CD4-positive, alpha-beta T cell treated with Interleukin-15 for 4 hours (primary cell): ENCODE results near the gene PDZD11.
"Not testable (repeated sequence)": the region's sequence is repeated elsewhere in the genome, so short reads cannot be mapped to it uniquely, and the experiment has no call there.

Experiments
- DNase-seq: peaks from one replicate; pipeline ENCODE4 v3.0.0-alpha.2; 2020; ENCODE audit warnings: low spot score

Gene PDZD11, protein sequence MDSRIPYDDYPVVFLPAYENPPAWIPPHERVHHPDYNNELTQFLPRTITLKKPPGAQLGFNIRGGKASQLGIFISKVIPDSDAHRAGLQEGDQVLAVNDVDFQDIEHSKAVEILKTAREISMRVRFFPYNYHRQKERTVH

GRCh38 chrX:70289793-70290770 is at the start of gene PDZD11, which contains the start of gene KIF4A:
Gene PDZD11 (minus strand): TSS chrX:70289927. CDS start chrX:70289341, 586 bp downstream.
Gene KIF4A (plus strand): TSS chrX:70290104. CDS start chrX:70290459, 355 bp downstream.
- peak; percentile 77 for DNase-seq

DNA sequence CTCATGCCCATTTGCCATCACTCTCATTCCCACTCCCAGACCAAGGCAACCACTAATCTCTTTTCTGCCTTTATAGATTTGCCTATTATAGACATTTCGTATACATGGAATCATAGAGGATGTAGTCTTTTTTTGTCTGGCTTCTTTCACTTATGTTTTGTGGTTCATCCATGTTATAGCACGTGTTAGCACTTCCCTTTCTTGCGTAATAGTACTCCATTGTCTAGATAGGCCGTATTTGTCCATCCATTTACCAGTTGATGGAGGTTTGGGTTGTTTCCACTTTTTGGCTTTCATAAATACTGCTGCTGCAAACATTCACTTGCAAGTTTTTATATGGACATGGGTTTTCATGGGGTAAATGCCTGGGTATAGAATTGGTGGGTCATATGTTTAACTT is 48.6 kb upstream of the PDZD11 start:
- DNase-seq = no peak

GRCh38 chrX:70336767-70337166 is 47.0 kb upstream of the PDZD11 start:
- DNase-seq = no peak

DNA sequence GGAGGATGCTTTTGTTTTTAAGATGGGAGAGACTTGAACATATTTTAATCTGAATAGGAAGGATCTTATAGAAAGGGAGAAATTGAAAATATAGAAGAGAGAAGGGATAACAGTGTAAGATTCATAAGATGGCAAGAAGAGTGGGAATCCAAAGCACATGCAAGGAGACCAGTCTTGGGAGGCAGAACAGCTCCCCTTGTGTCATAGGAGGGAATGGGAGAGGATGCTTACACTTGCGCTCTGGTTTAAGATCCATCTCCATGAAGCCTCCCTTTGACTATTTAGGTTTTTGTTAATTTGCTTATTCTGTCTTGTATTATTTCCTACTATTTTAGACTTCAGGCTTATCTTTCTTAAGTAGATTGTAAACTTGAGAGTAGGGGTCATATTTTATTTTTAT is 42.9 kb upstream of the PDZD11 start:
- DNase-seq = no peak

DNA sequence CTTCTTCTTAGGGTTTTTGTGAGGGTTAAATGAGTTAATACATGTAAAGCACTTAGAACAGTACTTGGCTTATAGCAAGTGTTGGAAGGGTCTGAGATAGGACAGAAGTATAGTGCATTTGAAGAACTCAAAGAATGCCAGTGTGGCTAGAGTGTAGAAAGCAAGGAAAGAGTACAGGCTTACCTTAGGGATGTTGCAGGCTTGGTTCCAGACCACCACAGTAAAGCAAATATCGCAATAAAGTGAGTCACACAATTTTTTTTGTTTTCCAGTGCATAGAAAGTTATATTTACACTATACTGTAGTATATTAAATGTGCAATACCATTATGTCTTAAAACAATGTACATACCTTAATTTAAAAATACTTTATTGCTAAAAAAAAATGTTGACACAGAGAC is 41.4 kb upstream of the PDZD11 start:
- DNase-seq = no peak

GRCh38 chrX:70324326-70324725 is 34.6 kb upstream of the PDZD11 start:
- DNase-seq = no peak

DNA sequence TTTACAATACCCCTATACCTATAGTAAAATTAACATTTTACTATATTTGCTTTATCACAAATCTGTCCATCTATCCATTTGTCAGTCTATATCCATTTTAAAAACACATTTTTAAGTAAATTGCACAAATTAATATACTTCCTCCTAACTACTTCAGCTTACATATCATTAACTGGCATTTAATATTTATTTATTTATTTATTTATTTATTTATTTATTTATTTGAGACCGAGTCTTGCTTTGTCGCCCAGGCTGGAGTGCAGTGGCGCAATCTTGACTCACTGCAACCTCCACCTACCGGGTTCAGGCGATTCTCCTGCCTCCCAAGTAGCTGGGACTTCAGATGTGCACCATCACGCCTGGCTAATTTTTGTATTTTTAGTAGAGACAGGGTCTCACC is 33.9 kb upstream of the PDZD11 start:
- not testable (repeated sequence) for DNase-seq

DNA sequence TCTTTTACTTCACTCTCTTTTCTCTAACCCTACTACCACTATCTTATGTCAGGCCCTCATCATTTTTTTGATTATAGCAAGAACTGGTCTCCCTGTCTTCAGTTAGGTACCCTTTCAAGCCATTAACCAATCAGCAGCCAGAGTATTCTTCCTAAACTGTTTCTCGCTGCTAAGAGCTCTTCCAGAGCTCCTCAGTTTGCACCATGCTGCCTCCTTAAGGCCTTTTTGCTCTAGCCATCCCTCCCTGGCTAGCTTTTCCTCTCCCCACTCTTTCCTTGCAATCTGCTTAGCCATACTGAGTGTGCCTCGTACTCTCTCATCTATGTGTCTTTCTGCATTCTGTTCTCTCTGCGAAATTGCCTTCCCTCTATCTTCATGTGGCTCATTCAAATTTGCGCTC is 33.1 kb upstream of the PDZD11 start:
- no peak for DNase-seq

DNA sequence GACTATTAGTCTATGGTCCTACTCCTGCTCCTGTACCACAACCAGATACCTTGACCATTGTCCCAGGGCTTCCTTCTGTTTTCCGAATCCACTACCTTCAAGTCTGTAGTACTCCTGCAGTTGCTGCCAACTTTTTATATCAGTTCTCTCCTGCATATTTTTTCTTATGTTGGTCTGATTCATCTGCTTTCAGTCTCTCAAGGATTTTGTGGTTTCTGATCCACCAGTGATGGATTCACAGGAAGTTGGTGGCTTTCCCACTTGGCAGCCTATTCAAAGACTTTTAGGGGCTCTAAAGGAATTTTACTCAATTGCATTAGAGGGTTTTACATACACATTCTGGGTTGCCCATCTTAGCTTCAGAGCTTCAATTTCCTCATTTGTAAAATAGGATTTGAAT is 23.8 kb upstream of the PDZD11 start:
- no peak for DNase-seq

DNA sequence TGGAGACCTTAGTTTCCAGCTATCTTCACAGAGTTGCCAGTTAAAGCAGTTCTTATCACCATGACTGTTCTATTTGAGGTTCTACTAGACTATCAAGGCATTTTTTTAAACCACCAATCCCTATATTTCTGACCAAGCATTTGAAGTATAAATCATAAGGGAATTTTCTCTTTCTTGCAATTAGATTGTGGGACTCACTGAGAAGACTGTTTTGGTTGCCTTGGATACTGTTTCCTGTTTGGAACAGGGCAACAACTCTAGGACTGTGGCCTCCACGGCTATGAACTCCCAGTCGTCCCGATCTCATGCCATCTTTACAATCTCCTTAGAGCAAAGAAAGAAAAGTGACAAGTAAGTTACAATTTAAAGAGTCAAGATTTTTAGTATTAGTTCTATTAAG is 12.0 kb upstream of the PDZD11 start:
- no peak for DNase-seq

DNA sequence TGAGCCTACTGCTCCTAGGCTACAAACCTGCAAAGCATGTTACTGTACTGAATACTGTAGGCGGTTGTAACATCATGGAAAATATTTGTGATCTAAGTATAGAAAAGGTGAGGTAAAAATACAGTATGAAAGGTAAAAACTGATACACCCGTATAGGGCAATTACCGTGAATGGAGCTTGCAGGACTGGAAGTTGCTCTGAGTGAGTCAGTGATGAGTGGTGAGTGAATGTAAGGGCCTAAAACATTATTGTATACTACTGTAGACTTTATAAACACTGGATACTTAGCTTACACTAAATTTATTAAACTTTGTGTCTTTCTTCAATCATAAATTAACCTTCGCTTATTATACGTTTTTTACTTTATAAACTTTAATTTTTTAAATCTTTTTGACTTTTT is 3.9 kb upstream of the PDZD11 start:
- DNase-seq = no peak

GRCh38 chrX:70292788-70293187 is 3.1 kb upstream of the PDZD11 start:
- no peak for DNase-seq

- DNase-seq = no peak
Measured at GRCh38 chrX:70289168-70289792, 447 bp downstream of the PDZD11 start.

DNA sequence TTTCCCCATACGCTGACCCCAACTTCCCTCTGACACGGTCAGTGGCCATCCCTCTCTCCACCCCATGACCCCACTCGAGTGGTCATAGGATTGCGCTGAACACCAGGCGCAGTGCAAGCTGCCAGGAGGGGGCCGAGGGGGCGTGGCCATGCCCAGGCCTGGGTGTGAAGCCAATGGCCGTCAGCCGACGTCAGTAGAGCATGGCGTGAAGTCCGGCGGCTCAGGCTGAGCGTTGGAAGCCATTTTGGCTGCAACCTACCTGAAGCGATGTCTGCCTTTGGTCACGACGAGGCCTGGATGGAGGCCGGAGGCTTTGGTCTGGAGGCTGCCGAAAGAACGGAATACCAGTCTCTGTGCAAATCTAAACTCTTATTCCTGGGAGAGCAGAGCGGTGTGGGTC is 7.8 kb downstream of the PDZD11 start, which contains the start of gene RAB41:
Gene RAB41 (plus strand): TSS at position 222 of the 400 bp plus-strand sequence. CDS start 46 bp downstream, at position 268.
- no peak for DNase-seq

GRCh38 chrX:70280573-70280972 is 9.2 kb downstream of the PDZD11 start:
- no peak for DNase-seq

DNA sequence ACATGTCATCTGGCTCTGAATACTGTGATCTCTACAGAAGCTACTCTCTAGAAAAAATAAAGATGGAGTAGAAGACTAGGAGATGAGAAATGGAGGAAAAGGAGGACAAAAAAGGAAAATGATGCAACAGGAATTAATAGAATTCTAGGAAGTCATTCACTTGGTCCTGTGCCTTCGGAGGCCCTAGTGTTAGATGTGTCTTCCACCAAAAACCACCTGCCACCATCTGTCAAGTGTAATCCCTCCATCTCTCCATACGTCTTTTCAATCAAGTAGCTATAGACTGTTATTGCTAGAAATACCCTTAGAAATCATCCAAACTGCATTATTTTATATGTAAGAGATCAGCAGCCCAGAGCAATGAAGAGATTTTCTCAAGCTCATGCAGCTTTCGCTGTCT is 10.6 kb downstream of the PDZD11 start:
- no peak for DNase-seq

DNA sequence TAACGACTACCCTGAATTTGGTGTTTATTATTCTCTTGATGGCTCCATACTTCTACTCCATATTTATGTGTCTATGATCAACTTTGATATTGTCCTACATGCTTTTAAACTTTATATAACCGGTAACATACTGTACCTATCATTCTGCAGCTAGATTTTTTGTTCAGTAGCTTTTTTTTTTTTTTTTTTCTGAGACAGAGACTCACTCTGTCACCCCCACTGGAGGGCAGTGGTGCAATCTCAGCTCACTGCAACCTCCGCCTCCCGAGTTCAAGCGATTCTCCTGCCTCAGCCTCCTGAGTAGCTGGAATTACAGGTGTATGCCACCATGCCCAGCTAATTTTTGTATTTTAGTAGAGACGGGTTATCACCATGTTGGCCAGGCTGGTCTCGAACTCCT is 15.7 kb downstream of the PDZD11 start:
- DNase-seq = not testable (repeated sequence)

- no peak for DNase-seq
Measured at GRCh38 chrX:70268034-70268433, 21.7 kb downstream of the PDZD11 start, which contains the start of gene ARR3. Gene ARR3 (plus strand): TSS chrX:70268334. CDS start chrX:70269386, 1,052 bp downstream.

DNA sequence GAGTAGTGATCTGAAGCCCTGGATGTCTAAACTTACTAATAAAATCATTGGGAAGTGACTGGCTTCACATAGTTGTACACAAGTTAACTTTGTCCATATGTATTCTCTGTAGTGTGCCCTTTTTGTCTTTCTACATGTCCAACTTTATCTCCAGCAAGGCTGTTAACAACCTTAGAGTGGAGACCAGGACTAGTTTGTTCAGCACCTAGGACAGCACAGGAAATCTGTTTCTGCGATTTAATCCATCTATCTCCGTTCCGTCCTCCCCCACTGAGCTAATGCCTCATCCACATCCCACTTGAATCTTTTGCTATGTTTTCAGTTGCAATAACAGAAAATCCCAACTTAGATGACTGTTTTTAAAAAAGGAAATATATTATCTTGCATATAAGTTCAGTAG is 24.9 kb downstream of the PDZD11 start:
- no peak for DNase-seq

- no peak for DNase-seq
Measured at GRCh38 chrX:70262952-70263567, 26.7 kb downstream of the PDZD11 start.

DNA sequence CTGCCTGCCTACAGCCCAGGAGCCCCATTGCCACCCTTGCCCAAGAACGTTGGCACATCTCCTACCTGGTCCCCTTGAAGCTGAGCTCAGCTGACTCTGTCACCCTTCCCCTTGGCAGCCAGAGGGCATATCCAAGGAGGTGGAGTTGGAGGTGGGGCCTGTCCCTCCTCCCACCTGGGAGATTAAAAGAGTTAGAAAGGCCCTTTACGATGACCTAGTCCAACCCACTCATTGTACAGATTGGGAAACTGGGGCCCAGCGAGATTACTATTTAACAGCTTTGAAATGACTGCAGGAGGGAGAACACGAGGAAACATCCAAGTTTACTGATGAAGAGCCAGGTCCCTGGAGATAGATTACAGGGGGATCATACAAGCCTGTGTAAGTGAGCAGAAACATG is 29.6 kb downstream of the PDZD11 start, which contains the start of gene P2RY4:
Gene P2RY4 (minus strand): TSS at position 101 of the 400 bp plus-strand sequence. CDS start 580 bp downstream, outside the sequence.
- DNase-seq = no peak
